Panc1 (cell line): ENCODE measurements around the gene PARVG.

Experiments
- CTCF ChIP-seq: fragments of 450-650 bp; IDR thresholded peaks from 2 replicates; pipeline ENCODE4 v1.5.1; 2017; ENCODE audit warnings: mild to moderate bottlenecking
- POLR2AphosphoS5 ChIP-seq: IDR thresholded peaks from 2 replicates; pipeline ENCODE4 v1.6.1; 2012; ENCODE audit warnings: mild to moderate bottlenecking, low read depth, low read length, moderate library complexity
- TCF7L2 ChIP-seq: IDR thresholded peaks from 2 replicates; pipeline ENCODE4 v1.6.1; 2011; ENCODE audit warnings: mild to moderate bottlenecking, low read depth, low read length, inconsistent platforms

GRCh38 chr22:44229809-44230208, 49.1 kb downstream of the PARVG start:
- TF ChIP-seq CTCF = no peak
- TF ChIP-seq POLR2AphosphoS5 = no peak
- no peak for TF ChIP-seq TCF7L2
